K562 (cell line): ENCODE results near the gene HDAC3. TPM values are rescaled to one million over a fixed set of nuclear protein-coding genes. Genes with fewer than 3 reads are reported as not detected.
A peak's percentile ranks its signal among the peaks of the same experiment; 100 is the strongest.

Experiments used
- CBFA2T2 ChIP-seq: fragments of 450-650 bp; conservative IDR thresholded peaks from 2 replicates; pipeline ENCODE4 v1.6.1; 2017; ENCODE audit warnings: mild to moderate bottlenecking
- DMBX1 ChIP-seq: fragments of 250-450 bp; sonication (Bioruptor Pico); IDR thresholded peaks from 2 replicates; pipeline ENCODE4 v1.8.0; 2022; ENCODE audit warnings: inconsistent platforms, mild to moderate bottlenecking, moderate library complexity, borderline replicate concordance
- ELF1 ChIP-seq: fragments of 200-800 bp; sonication (Bioruptor generic); IDR thresholded peaks from 2 replicates; pipeline ENCODE4 v1.6.1; 2016; ENCODE audit warnings: missing genetic modification characterization, missing compliant biosample characterization
- GABPA ChIP-seq: fragments of 200-800 bp; sonication (Bioruptor generic); conservative IDR thresholded peaks from 2 replicates; pipeline ENCODE4 v1.6.1; 2016; ENCODE audit warnings: low read depth, missing genetic modification characterization, missing compliant biosample characterization
- MTA2 ChIP-seq: fragments of 450-650 bp; IDR thresholded peaks from 2 replicates; pipeline ENCODE4 v1.6.1; 2016; ENCODE audit warnings: low read depth
- MTF1 ChIP-seq: fragments of 250-450 bp; sonication (Bioruptor Pico); IDR thresholded peaks from 2 replicates; pipeline ENCODE4 v1.9.0; 2021; ENCODE audit warnings: moderate library complexity, mild to moderate bottlenecking, inconsistent platforms, borderline replicate concordance
- NONO ChIP-seq, 2 experiments: fragments of 200-400 bp in 1 of 2; fragments of 450-650 bp in 1 of 2; formaldehyde crosslinking in 1 of 2; IDR thresholded peaks; 2 replicates each; pipeline ENCODE4 v1.6.1; 2017; ENCODE audit warnings: low read depth in 2 of 2, mild to moderate bottlenecking in 2 of 2, moderate library complexity in 2 of 2, low read length in 1 of 2
- NR3C1 ChIP-seq: sonication (generic); formaldehyde crosslinking; IDR thresholded peaks from 2 replicates; pipeline ENCODE4 v1.8.1; 2022; ENCODE audit warnings: missing genetic modification reagents
- POLR2AphosphoS5 ChIP-seq: IDR thresholded peaks from 2 replicates; pipeline ENCODE4 v1.6.1; 2011; ENCODE audit warnings: mild to moderate bottlenecking, low read depth, low read length, moderate library complexity; ENCODE audit not compliant: control insufficient read depth, insufficient read depth
- POLR2G ChIP-seq: fragments of 200-400 bp; formaldehyde crosslinking; IDR thresholded peaks from 2 replicates; pipeline ENCODE4 v1.6.1; 2017; ENCODE audit warnings: low read depth, mild to moderate bottlenecking, antibody characterized with exemption, low read length, moderate library complexity
- PURB ChIP-seq: sonication (generic); formaldehyde crosslinking; IDR thresholded peaks from 2 replicates; pipeline ENCODE4 v1.9.0; 2021; ENCODE audit warnings: low read depth, mild to moderate bottlenecking, missing genetic modification reagents
- RB1 ChIP-seq: fragments of 450-650 bp; IDR thresholded peaks from 2 replicates; pipeline ENCODE4 v1.6.1; 2017; ENCODE audit warnings: low read depth, mild to moderate bottlenecking
- SAP30 ChIP-seq: fragments of 200-600 bp; sonication (generic); IDR thresholded peaks from 2 replicates; pipeline ENCODE4 v1.6.1; 2012; ENCODE audit warnings: borderline replicate concordance, low read depth, mild to moderate bottlenecking, moderate library complexity, low read length, control low read depth, inconsistent platforms; ENCODE audit not compliant: insufficient read depth, poor library complexity, severe bottlenecking
- TRIM24 ChIP-seq, 2 experiments: fragments of 450-650 bp; IDR thresholded peaks; 2 replicates each; pipeline ENCODE4 v1.6.1; 2016
- ZNF140 ChIP-seq: fragments of 250-450 bp; sonication (Bioruptor Pico); IDR thresholded peaks from 2 replicates; pipeline ENCODE4 v1.8.0; 2021; ENCODE audit warnings: moderate library complexity, mild to moderate bottlenecking, inconsistent platforms
- ZNF41 ChIP-seq: fragments of 250-450 bp; sonication (Bioruptor Pico); conservative IDR thresholded peaks from 2 replicates; pipeline ENCODE4 v1.4.0; 2020; ENCODE audit warnings: mild to moderate bottlenecking
- polyA plus RNA-seq, 8 experiments: library from polyadenylated mRNA; depleted of rRNA in 4 of 8; stranded (reverse) in 5 of 8; unstranded in 3 of 8; fragments of >200 nt; fragmentation: Nextera tagmentation in 2 of 8; fragmentation: Illumina TruSeq in 1 of 8; extraction: Ambion mirVana in 2 of 8; extraction: Trizol in 1 of 8; gene quantifications; 2 replicates each; pipeline versions ENCODE4 v1.2.1 to v1.2.3, GENCODE V29; 2011 to 2014; ENCODE audit warnings: inconsistent platforms in 1 of 8, missing spikeins in 1 of 8
- total RNA-seq, 7 experiments: library from RNA; depleted of rRNA in 6 of 7; stranded (reverse); fragments of >200 nt in 6 of 7; fragmentation: Illumina TruSeq in 2 of 7; extraction: Trizol in 2 of 7; gene quantifications; 2 replicates each; pipeline versions ENCODE4 v1.2.1 to v1.2.3, GENCODE V29; 2011 to 2021; ENCODE audit warnings: low replicate concordance in 1 of 7
- TF ChIP-seq, protein P1 (sequence below), 2 experiments: fragments of 450-650 bp; IDR thresholded peaks; 2 replicates each; pipeline ENCODE4 v1.6.1; 2018; ENCODE audit warnings: mild to moderate bottlenecking in 2 of 2, low read depth in 1 of 2; ENCODE audit not compliant: partially characterized antibody in 2 of 2
- TF ChIP-seq, protein P2 (sequence below): sonication (generic); formaldehyde crosslinking; IDR thresholded peaks from 2 replicates; pipeline ENCODE4 v1.8.1; 2023; ENCODE audit warnings: mild to moderate bottlenecking, missing genetic modification reagents
- TF ChIP-seq, protein P3 (sequence below): sonication (generic); formaldehyde crosslinking; IDR thresholded peaks from 2 replicates; pipeline ENCODE4 v1.8.1; 2023; ENCODE audit warnings: mild to moderate bottlenecking, missing genetic modification reagents, moderate library complexity

HDAC3 gene
- total and polyA plus RNA-seq, 9 of the 15 experiments (the other 6 are each of a cell fraction or from before 2014, with no cell fraction given): 89.7 to 191 (median 119) TPM

DNA sequence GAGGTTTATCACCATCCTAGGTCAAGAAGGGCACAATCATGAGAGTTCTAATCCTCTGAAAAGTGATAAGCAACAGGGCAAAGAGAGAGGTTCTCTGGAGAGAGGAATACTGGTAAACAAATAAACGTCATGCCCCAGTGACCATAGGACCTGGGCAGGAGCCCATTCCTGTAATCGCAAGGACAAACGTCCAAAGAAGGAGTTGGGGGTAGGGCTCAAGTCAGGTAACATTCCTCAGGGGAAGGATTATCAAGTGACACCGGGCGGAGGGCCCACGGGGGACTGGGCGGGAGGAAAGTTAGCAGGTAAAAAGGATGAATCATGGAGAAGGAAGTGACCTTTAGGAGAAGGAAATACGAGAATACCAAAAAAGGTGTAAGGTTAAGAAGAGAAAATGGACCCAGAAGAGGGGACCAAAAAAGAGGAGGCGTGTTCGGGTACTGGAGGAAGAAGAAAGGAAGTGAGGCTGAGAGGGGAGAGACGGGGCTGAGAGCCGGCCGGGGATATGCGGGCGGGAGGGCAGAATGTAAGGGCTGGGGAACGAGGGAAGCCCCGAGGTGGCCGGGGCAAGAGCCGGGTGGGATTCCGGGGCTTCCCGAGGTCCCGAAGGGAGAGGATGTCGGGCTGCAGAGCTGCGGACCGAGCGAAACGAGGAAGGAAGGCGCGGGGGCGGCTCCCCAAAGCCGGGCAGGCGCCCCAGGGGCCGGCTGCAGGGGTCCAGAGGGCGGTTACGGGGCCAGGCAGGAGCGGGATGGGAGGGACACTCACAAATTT, 18.4 kb downstream of the HDAC3 start (continued):
- TF ChIP-seq POLR2AphosphoS5 (peak; percentile 19; the same call in 1 of the 2 replicates), POLR2G (no peak), MTA2 (0 out of 2 replicates have a peak, but pooled peaks have one; percentile 19), DMBX1 (CRISPR knock-in tag) (0 out of 2 replicates have a peak, but pooled peaks have one; percentile 13), NR3C1 (no peak), RB1 (no peak), CBFA2T2 (no peak), ELF1 (no peak), NONO (IDR thresholded peaks at IDR 0.05; ENCODE audit: low read depth in 2 of 2, low read length in 1 of 2) (no peak), ZNF41 (CRISPR knock-in tag) (no peak), GABPA (tag) (no peak; the same call in none of the 2 replicates), TRIM24 (IDR thresholded peaks at IDR 0.05) (peak in 1 of 2 experiments; percentile 88; a peak in 2 of 4 replicates), ZNF140 (CRISPR knock-in tag) (no peak), PURB (no peak), MTF1 (no peak), SAP30 (peak; percentile 50)
- TF ChIP-seq, protein P1, sequence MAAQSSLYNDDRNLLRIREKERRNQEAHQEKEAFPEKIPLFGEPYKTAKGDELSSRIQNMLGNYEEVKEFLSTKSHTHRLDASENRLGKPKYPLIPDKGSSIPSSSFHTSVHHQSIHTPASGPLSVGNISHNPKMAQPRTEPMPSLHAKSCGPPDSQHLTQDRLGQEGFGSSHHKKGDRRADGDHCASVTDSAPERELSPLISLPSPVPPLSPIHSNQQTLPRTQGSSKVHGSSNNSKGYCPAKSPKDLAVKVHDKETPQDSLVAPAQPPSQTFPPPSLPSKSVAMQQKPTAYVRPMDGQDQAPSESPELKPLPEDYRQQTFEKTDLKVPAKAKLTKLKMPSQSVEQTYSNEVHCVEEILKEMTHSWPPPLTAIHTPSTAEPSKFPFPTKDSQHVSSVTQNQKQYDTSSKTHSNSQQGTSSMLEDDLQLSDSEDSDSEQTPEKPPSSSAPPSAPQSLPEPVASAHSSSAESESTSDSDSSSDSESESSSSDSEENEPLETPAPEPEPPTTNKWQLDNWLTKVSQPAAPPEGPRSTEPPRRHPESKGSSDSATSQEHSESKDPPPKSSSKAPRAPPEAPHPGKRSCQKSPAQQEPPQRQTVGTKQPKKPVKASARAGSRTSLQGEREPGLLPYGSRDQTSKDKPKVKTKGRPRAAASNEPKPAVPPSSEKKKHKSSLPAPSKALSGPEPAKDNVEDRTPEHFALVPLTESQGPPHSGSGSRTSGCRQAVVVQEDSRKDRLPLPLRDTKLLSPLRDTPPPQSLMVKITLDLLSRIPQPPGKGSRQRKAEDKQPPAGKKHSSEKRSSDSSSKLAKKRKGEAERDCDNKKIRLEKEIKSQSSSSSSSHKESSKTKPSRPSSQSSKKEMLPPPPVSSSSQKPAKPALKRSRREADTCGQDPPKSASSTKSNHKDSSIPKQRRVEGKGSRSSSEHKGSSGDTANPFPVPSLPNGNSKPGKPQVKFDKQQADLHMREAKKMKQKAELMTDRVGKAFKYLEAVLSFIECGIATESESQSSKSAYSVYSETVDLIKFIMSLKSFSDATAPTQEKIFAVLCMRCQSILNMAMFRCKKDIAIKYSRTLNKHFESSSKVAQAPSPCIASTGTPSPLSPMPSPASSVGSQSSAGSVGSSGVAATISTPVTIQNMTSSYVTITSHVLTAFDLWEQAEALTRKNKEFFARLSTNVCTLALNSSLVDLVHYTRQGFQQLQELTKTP (IDR thresholded peaks at IDR 0.05; ENCODE audit: low read depth in 1 of 2, partially characterized antibody in 2 of 2): peak; percentile 28 to 71
- TF ChIP-seq, protein P2, sequence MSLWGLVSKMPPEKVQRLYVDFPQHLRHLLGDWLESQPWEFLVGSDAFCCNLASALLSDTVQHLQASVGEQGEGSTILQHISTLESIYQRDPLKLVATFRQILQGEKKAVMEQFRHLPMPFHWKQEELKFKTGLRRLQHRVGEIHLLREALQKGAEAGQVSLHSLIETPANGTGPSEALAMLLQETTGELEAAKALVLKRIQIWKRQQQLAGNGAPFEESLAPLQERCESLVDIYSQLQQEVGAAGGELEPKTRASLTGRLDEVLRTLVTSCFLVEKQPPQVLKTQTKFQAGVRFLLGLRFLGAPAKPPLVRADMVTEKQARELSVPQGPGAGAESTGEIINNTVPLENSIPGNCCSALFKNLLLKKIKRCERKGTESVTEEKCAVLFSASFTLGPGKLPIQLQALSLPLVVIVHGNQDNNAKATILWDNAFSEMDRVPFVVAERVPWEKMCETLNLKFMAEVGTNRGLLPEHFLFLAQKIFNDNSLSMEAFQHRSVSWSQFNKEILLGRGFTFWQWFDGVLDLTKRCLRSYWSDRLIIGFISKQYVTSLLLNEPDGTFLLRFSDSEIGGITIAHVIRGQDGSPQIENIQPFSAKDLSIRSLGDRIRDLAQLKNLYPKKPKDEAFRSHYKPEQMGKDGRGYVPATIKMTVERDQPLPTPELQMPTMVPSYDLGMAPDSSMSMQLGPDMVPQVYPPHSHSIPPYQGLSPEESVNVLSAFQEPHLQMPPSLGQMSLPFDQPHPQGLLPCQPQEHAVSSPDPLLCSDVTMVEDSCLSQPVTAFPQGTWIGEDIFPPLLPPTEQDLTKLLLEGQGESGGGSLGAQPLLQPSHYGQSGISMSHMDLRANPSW (CRISPR knock-in tag): no peak
- TF ChIP-seq, protein P3, sequence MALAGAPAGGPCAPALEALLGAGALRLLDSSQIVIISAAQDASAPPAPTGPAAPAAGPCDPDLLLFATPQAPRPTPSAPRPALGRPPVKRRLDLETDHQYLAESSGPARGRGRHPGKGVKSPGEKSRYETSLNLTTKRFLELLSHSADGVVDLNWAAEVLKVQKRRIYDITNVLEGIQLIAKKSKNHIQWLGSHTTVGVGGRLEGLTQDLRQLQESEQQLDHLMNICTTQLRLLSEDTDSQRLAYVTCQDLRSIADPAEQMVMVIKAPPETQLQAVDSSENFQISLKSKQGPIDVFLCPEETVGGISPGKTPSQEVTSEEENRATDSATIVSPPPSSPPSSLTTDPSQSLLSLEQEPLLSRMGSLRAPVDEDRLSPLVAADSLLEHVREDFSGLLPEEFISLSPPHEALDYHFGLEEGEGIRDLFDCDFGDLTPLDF (CRISPR knock-in tag): 0 out of 2 replicates have a peak, but pooled peaks have one; percentile 35
